GM12891 (cell line): Measurements from ENCODE around the gene CARD14.

Experiments used
- DNase-seq: peaks from one replicate; pipeline ENCODE4 v3.0.0; 2011; ENCODE audit warnings: low spot score; ENCODE audit not compliant: insufficient read length
- FAIRE-seq: peaks from 2 replicates; lab custom pipeline; 2011; peaks lifted over from hg19 to GRCh38; lab: Jason Lieb, UNC
- PAX5 ChIP-seq: IDR thresholded peaks from 2 replicates; pipeline ENCODE4 v1.6.1; 2011; ENCODE audit warnings: low read length, moderate library complexity, mild to moderate bottlenecking; ENCODE audit not compliant: insufficient read depth, severe bottlenecking
- POLR2A ChIP-seq: IDR thresholded peaks from 2 replicates; pipeline ENCODE4 v1.6.1; 2011; ENCODE audit warnings: low read depth, low read length, control low read depth
- POLR2AphosphoS5 ChIP-seq: IDR thresholded peaks from 2 replicates; pipeline ENCODE4 v1.6.1; 2011; ENCODE audit warnings: low read depth, low read length, control low read depth
- POU2F2 ChIP-seq: IDR thresholded peaks from 2 replicates; pipeline ENCODE4 v1.6.1; 2011; ENCODE audit warnings: low read depth, mild to moderate bottlenecking, control low read depth, low read length, moderate library complexity
- SPI1 ChIP-seq: IDR thresholded peaks from 2 replicates; pipeline ENCODE4 v1.6.1; 2011; ENCODE audit warnings: low read depth, low read length, control low read depth
- TAF1 ChIP-seq: IDR thresholded peaks from 2 replicates; pipeline ENCODE4 v1.6.1; 2011; ENCODE audit warnings: low read depth, low read length, control low read depth

The CARD14 gene

GRCh38 chr17:80216473-80217456 is 46.9 kb downstream of the CARD14 start:
- DNase-seq: no peak
- no peak for TF ChIP-seq TAF1
- TF ChIP-seq POLR2A: no peak
- TF ChIP-seq SPI1: no peak
- no peak for TF ChIP-seq PAX5

DNA sequence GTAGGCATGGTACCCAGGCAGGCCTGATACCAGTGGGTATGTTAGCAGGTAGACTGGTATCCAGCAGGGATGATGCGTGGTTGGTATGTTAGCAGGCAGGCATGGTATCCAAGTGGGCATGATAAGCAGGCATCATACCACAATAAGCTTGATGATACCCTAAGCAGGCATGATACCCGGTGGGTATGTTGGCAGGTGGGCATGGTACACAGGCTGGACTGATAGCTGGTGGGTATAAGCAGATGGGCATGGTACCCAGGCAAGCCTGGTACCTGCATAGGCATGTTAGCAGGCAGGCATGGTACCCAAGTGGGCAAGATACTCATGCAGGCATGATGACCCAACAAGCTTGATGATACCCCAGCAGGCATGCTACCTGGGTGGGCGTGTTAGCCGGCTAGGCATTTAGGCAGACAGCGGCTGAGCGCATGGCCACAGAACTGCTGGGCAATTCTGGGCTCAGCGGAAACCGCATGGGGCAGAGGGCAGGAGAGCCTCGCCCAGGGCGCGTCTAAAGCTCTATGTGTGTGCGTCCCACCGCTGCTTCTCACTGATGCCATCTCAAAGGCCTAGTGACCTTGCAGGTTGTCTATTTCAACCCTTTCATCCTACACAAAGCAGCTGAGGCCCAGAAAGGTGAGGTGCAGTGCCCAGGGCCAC is 48.0 kb downstream of the CARD14 start:
- FAIRE-seq: peak; percentile 74
- no peak for DNase-seq
- TF ChIP-seq POU2F2 (no peak), POLR2A (no peak), SPI1 (no peak), TAF1 (no peak), PAX5 (no peak), POLR2AphosphoS5 (no peak)

More at GRCh38 chr17:80216473-80217456, 46.9 kb downstream of the CARD14 start:
- FAIRE-seq: no peak

DNA sequence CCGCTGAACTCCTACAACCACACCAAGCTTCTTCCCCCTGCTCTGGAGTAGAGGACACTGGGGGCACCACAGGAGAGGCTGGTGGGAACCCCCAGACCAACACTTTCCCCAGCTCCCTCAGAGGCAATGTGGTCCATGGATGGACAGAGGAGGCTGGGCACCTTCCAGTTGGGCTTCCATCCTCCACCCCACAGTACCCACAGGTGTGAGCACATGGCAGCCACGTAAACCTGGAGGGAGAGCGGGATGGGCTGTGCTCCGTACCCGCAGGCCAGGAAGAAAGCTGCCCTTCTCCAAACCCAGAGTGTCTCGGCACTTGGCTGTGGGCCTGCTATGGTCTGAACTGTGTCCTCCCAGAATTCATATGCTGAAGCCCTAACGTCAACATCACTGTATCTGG is 48.6 kb downstream of the CARD14 start:
- FAIRE-seq: no peak
- no peak for TF ChIP-seq POLR2A
- no peak for TF ChIP-seq SPI1
- no peak for TF ChIP-seq POLR2AphosphoS5
- no peak for TF ChIP-seq POU2F2
- TF ChIP-seq TAF1: no peak
- no peak for TF ChIP-seq PAX5
- no peak for DNase-seq

DNA sequence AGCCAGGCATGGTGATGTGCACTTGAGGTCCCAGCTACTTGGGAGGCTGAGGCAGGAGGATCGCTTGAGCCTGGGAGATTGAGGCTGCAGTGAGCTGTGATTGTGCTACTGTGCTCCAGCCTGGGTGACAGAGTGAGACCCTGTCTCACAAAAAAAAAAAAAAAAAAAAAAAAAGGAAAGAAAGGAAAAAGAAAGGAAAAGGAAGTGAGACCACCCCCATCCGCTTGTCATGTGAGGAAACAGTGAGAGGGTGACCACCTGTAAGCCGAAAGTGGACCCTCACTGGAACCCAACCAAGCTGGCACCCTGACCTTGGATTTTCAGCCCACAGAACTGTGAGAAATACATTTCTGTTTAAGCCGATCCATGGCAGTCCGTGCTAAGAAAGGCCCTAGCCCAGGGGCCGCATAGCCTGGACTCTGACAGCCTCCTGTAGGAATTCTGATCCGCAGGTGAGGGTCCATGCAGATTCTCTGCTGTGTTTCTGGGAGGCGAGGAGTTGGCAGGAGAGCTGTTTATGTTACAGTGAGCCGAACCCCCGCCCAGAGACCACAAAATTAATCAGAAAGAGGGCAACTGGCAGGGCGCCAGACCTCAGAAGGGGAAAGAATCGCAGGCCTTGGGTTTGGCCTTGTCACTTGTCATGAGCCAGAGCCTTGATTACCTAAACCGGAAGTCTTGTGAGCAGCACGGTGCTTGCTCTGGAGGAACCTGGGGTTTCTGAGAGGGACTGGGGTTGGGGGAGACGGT is 49.4 kb downstream of the CARD14 start:
- no peak for TF ChIP-seq POLR2A
- no peak for TF ChIP-seq PAX5
- peak; percentile 40; the same call in 1 of the 2 replicates for TF ChIP-seq SPI1
- TF ChIP-seq POU2F2: 0 out of 2 replicates have a peak, but pooled peaks have one; percentile 14
- TF ChIP-seq TAF1: no peak; the same call in 1 of the 2 replicates
- TF ChIP-seq POLR2AphosphoS5: no peak; the same call in 1 of the 2 replicates
- DNase-seq: peak; percentile 83
- FAIRE-seq: peak; percentile 88

DNA sequence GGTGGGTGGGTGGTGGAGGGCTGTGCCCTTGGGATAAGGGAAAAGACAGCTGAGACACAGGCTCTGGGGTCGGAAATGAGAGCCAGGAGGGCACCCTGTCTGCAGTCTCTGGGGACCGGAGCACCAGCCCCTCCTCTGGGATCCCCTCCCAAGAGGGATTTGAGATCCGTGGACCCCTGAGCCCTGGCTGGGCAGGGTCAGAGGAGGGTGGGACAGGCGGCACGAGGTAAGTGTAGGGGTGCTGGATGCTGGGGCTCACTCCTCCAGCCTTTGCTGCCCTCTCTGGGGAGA is 49.9 kb downstream of the CARD14 start:
- DNase-seq (no peak), FAIRE-seq (no peak)
- no peak for TF ChIP-seq POLR2A
- no peak for TF ChIP-seq SPI1
- TF ChIP-seq PAX5: no peak
- TF ChIP-seq POLR2AphosphoS5: no peak
- TF ChIP-seq TAF1: no peak
- no peak for TF ChIP-seq POU2F2

- DNase-seq (peak; percentile 95), FAIRE-seq (no peak)
- TF ChIP-seq TAF1: no peak
- TF ChIP-seq SPI1: no peak
- TF ChIP-seq POLR2A: no peak
- TF ChIP-seq POU2F2: no peak
- TF ChIP-seq PAX5: no peak
- TF ChIP-seq POLR2AphosphoS5: no peak
Measured at GRCh38 chr17:80220054-80220735, 50.4 kb downstream of the CARD14 start, which contains the start of the genes SGSH and SLC26A11. TSS of gene SGSH (minus strand) at chr17:80220333. CDS start at chr17:80220313, 20 bp downstream. TSS of gene SLC26A11 (plus strand) at chr17:80220427. CDS start at chr17:80221561, 1,134 bp downstream.

- FAIRE-seq: no peak
- peak; percentile 52 for DNase-seq
- TF ChIP-seq PAX5 (no peak), POU2F2 (no peak), POLR2AphosphoS5 (no peak), POLR2A (no peak), SPI1 (no peak), TAF1 (no peak)
Measured at GRCh38 chr17:80220736-80221215, 50.9 kb downstream of the CARD14 start.

DNA sequence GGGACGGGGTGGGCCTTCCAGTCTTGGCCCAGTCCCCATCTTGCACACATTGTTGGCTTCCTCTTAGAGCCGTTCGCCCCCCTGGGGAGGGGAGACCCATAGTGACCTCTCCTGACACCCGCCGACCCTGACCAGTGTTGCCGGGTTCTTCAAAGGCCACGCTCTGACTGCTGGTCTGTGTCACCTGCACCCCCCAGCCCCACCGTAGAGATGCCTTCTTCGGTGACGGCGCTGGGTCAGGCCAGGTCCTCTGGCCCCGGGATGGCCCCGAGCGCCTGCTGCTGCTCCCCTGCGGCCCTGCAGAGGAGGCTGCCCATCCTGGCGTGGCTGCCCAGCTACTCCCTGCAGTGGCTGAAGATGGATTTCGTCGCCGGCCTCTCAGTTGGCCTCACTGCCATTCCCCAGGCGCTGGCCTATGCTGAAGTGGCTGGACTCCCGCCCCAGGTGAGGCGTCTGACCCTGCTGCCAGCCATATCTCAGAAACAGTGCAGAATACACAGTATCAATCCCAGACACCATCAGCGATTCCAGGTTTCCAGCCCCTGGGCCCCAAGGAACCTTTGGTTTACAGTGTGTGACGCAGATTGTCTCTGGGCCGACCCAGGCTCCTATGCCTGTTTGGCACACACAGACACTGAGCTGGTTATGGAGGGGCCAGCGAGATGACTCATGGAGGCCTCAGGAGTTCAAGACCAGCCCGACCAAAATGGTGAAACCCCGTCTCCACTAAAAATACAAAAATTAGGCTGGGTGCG is 51.7 kb downstream of the CARD14 start:
- TF ChIP-seq POU2F2 (no peak), POLR2AphosphoS5 (no peak), TAF1 (no peak), POLR2A (no peak), PAX5 (no peak), SPI1 (no peak)
- no peak for DNase-seq
- FAIRE-seq: no peak
